Measurements from ENCODE around the gene ENOX2.

GRCh38 chrX:130771648-130772047 lies 131.4 kb downstream of the ENOX2 start:
- no peak for TF ChIP-seq POLR2A (IDR thresholded peaks at IDR 0.05; ENCODE audit: low read depth, low read length)
- TF ChIP-seq POLR2AphosphoS5 (IDR thresholded peaks at IDR 0.05; ENCODE audit: low read depth, low read length) = no peak
